HL-60 (cell line): ENCODE data around the gene BRSK2.

Experiments used
- CTCF ChIP-seq: IDR thresholded peaks from one replicate; pipeline ENCODE4 v1.5.1; 2011; ENCODE audit warnings: low read length, control low read depth, inconsistent platforms; ENCODE audit not compliant: insufficient read depth
- GABPA ChIP-seq: IDR thresholded peaks from 2 replicates; pipeline ENCODE4 v1.6.1; 2012; ENCODE audit warnings: low read depth
- POLR2AphosphoS5 ChIP-seq: IDR thresholded peaks from 2 replicates; pipeline ENCODE4 v1.6.1; 2012; ENCODE audit warnings: low read depth

GRCh38 chr11:1368966-1369365 is 20.8 kb upstream of the BRSK2 start:
- no peak for TF ChIP-seq CTCF
- TF ChIP-seq POLR2AphosphoS5: no peak
- TF ChIP-seq GABPA: no peak
